ENCODE results near the gene ALDH1A2.
"Not testable (repeated sequence)": the region's sequence is repeated elsewhere in the genome, so short reads cannot be mapped to it uniquely, and the experiment has no call there.

ALDH1A2 gene

DNA sequence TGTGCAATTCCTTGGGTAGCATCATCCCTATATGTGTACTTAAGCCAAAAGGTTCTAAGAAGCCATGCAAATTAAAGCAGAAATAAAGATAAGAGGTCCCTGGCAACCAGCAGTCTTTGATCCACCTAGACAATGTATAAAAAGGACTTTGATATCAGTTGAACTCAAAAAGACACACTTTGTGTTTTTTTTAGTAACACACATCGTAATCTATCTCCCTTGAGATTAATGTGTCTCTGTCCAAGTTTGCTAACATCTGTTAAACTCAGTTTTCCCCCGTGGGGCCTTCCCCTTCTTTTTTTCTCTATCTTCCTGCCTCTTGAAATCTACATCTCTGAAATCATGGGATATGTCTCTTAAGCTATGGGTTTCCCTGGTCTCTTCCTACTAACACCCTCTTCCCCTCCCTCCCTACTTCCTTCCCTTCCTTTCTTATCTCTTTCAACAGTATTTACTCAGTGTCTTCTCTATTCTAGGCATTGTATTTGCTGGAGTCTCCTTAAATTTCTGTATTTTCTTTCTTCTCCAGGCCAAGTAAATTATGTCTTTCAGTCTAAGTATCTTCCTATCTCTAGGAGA lies 27.7 kb downstream of the ALDH1A2 start:
- no peak for DNase-seq (ENCODE audit: low spot score)
- TF ChIP-seq, protein P1, sequence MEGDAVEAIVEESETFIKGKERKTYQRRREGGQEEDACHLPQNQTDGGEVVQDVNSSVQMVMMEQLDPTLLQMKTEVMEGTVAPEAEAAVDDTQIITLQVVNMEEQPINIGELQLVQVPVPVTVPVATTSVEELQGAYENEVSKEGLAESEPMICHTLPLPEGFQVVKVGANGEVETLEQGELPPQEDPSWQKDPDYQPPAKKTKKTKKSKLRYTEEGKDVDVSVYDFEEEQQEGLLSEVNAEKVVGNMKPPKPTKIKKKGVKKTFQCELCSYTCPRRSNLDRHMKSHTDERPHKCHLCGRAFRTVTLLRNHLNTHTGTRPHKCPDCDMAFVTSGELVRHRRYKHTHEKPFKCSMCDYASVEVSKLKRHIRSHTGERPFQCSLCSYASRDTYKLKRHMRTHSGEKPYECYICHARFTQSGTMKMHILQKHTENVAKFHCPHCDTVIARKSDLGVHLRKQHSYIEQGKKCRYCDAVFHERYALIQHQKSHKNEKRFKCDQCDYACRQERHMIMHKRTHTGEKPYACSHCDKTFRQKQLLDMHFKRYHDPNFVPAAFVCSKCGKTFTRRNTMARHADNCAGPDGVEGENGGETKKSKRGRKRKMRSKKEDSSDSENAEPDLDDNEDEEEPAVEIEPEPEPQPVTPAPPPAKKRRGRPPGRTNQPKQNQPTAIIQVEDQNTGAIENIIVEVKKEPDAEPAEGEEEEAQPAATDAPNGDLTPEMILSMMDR (IDR thresholded peaks at IDR 0.05) = no peak
- H3K4me3 ChIP-seq = no peak overlapping the region

DNA sequence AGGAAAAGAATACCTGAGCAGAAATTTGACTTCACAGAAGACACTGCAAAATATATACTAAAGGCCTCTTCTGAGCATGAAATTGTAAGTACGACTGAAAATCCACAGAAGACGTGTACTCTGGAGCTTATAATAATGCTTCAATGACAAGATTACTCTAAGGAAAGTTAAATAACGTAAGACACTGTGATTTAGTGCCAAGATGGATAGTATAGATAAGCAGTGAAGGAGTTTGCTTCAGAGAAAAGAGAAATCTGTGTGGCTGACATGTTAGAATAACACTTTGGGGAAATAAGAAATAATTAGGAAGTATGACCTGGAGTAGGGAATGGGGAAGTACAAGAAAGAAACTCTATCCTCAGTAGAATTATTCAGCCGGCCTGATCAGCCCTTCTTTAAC lies 28.9 kb downstream of the ALDH1A2 start:
- Histone ChIP-seq H3K4me3 (no peak overlapping the region), H3K27ac (no peak overlapping the region)
- no peak for DNase-seq (ENCODE audit: low spot score)
- TF ChIP-seq, protein P1 (IDR thresholded peaks at IDR 0.05) = no peak

More for the DNA sequence above, 27.7 kb downstream of the ALDH1A2 start:
- no peak overlapping the region for H3K27ac ChIP-seq

DNA sequence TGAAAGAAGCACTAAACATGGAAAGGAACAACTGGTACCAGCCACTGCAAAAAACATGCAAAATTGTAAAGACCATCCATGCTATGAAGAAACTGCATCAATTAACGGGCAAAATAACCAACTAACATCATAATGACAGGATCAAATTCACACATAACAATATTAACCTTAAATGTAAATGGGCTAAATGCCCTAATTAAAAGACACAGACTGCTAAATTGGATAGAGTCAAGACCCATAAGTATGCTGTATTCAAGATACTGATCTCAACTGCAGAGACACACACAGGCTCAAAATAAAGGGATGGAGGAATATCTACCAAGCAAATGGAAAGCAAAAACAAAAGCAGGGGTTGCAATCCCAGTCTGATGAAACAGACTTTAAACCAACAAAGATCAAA lies 37.1 kb downstream of the ALDH1A2 start:
- not testable (repeated sequence) for DNase-seq (ENCODE audit: low spot score); H3K27ac ChIP-seq; H3K4me3 ChIP-seq

DNA sequence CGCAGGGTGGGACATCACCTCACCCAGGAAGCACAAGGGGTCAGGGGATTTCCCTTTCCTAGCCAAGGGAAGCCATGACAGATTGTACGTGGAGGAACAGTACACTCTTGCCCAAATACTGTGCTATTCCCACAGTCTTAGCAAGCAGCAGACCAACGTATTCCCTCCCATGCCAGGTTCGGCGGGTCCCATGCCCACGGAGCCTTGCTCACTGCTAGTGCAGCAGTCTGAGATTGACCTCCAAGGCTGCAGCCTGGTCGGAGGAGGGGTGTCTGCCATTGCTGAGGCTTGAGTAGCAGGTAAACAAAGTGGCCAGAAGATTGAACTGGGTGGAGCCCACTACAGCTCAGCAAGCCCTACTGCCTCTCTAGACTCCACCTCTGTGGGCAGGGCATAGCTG lies 39.0 kb downstream of the ALDH1A2 start:
- Histone ChIP-seq H3K4me3 (peak overlapping the region; percentile 10), H3K27ac (no peak overlapping the region)
- DNase-seq (ENCODE audit: low spot score) = no peak
- TF ChIP-seq, protein P1 (IDR thresholded peaks at IDR 0.05) = no peak

DNA sequence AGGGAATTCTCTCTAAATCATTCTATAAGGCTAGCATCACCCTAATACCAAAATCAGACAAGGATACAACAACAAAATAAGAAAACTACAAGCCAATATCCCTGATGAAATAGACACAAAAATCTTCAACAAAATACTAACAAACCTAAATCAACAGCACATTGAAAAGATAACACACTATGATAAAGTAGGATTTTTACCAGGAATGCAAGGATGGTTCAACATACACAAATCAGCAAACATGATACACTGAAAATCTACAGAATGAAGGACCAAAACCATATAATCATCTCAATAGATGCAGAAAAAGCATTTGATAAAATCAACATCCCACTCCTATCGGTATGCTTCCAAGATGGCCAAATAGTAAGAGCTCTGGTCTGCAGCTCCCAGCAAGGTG lies 39.5 kb downstream of the ALDH1A2 start:
- TF ChIP-seq, protein P1 (IDR thresholded peaks at IDR 0.05) = no peak
- Histone ChIP-seq H3K27ac (no peak overlapping the region), H3K4me3 (peak overlapping the region; percentile 10)
- no peak for DNase-seq (ENCODE audit: low spot score)

DNA sequence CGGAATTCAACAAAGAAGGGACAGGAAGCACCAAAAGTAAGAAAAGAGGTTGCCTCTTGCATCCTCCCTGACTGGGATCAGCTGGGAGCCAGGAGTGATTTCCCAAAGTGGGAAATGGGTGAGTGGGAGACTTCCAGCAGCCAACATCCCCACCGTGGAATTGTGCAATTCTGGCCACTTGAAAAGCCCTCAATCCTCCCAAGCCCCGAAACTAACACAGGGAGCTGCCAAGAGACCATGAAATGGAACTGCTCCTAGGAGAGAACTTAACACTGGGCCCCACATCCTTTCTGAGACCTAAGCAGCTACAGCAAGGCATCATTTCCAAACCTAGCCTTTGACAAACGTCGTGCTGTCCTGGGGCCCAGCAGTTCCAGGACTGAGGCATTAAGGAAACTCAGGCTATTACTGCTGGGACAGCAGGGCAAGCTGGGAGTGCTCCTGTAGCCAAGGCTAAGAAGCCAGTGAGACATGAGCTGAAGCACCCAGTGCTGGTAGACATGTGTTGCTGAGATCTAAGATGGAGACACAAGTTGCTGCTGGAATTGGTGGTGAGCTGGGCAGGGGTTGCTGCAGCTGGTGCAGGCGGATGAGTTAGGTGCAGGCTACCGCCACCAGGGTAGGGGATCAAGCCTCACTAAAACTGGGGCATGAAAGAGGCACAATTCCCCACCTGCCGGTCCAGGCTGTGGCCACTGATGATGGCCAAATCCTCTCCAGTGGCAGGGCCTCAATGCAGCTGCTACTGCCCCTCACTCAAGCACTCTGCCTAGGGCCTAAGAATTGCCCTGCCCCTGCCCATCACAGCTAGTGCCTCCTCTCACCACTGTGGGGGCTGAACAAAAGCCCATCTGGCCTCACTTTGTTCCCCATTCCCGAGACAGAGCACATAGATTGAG lies 43.9 kb downstream of the ALDH1A2 start:
- H3K4me3 ChIP-seq = no peak overlapping the region
- H3K27ac ChIP-seq = no peak overlapping the region
- TF ChIP-seq, protein P1 (IDR thresholded peaks at IDR 0.05) = no peak
- DNase-seq (ENCODE audit: low spot score) = no peak

DNA sequence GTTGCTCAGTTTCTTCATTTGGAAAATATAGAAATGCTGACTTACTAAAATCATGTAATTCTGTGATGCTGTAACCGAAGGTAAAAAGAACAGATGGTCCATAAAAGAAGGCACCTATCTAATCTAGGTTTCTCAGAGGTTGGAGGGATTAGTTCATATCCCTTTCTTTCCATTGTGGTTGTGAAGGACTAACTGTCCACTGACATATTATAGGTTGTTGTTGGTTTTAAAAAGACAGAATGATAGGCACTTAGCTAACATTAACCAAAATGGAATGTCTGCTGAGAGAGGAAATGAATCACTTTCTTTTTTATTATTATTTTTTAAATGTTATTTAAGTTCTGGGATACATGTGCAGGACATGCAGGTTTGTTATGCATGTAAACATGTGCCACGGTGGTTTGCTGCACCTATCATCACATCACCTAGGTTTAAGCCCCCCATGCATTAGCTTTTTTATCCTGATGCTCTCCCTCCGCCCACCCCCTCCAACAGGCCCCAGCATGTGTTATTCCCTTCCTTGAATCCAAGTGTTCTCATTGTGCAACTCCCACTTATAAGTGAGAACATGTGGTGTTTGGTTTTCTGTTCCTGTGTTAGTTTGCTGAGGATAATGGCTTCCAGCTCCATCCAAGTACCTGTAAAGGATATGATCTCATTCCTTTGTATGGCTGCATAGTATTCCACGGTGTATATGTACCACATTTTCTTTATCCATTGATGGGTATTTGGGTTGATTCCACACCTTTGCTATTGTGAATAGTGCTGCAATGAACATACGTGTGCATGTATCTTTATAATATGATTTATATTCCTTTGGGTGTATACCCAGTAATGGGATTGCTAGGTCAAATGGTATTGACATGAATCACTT lies 45.8 kb downstream of the ALDH1A2 start:
- Histone ChIP-seq H3K4me3 (no peak overlapping the region), H3K27ac (no peak overlapping the region)
- DNase-seq (ENCODE audit: low spot score) = no peak
- TF ChIP-seq, protein P1 (IDR thresholded peaks at IDR 0.05) = no peak

Measured in coronary artery (tissue), 2 donors.